ENCODE data around the gene RAE1. TPM values are rescaled to one million over a fixed set of nuclear protein-coding genes. Genes with fewer than 3 reads are reported as not detected.

Gene RAE1
- total and polyA plus RNA-seq, 2 experiments from 2014 or later: 35.8 to 43.3 TPM

DNA sequence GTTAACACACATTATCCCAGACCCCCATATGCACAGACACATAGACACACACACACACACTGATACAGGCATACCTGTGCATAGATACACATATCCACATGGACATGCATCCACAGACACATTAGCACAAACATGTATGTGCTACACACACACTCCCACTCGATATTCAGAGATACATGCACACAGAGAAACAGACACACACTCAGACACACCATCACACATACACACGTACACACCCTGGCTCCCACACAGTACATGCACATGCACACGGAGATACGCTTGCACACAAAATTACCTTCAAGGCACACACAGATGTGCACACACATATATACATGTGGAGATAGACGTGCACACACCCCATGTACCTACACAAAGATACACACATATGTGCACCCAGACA lies 59.9 kb downstream of the RAE1 start:
- Histone ChIP-seq H3K9me2 (replicated peaks; ENCODE audit: insufficient read depth) (no peaks in the 10 kb centered on the region), H4K20me1 (ENCODE audit: insufficient read depth, poor library complexity, severe bottlenecking) (no peaks in the 10 kb centered on the region), H3K4me2 (no peak overlapping the region), H3K36me3 (replicated peaks; ENCODE audit: insufficient read depth, low read depth) (no peaks in the 10 kb centered on the region), H3K79me2 (no peaks in the 10 kb centered on the region), H3K9me3 (ENCODE audit: low read depth) (no peaks in the 10 kb centered on the region), H3K27me3 (no peaks in the 10 kb centered on the region), H2AFZ (no peak overlapping the region), H3K4me3 (no peak overlapping the region), H3K4me1 (ENCODE audit: insufficient read depth) (no peaks in the 10 kb centered on the region), H3K27ac (no peak overlapping the region)
- no peak for DNase-seq (ENCODE audit: low spot score)
- TF ChIP-seq EZH2phosphoT487 (IDR thresholded peaks at IDR 0.05; ENCODE audit: low read depth, severe bottlenecking, unreplicated experiment) (no peak), EZH2 (IDR thresholded peaks at IDR 0.05; ENCODE audit: borderline replicate concordance) (no peak)
- TF ChIP-seq, protein P1, sequence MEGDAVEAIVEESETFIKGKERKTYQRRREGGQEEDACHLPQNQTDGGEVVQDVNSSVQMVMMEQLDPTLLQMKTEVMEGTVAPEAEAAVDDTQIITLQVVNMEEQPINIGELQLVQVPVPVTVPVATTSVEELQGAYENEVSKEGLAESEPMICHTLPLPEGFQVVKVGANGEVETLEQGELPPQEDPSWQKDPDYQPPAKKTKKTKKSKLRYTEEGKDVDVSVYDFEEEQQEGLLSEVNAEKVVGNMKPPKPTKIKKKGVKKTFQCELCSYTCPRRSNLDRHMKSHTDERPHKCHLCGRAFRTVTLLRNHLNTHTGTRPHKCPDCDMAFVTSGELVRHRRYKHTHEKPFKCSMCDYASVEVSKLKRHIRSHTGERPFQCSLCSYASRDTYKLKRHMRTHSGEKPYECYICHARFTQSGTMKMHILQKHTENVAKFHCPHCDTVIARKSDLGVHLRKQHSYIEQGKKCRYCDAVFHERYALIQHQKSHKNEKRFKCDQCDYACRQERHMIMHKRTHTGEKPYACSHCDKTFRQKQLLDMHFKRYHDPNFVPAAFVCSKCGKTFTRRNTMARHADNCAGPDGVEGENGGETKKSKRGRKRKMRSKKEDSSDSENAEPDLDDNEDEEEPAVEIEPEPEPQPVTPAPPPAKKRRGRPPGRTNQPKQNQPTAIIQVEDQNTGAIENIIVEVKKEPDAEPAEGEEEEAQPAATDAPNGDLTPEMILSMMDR (IDR thresholded peaks at IDR 0.05; ENCODE audit: poor library complexity): no peak
- WGBS (ENCODE audit: low lambda C conversion rate, missing lambda C conversion rate): 85% methylated on average over 5 of the region's 5 CpGs

DNA sequence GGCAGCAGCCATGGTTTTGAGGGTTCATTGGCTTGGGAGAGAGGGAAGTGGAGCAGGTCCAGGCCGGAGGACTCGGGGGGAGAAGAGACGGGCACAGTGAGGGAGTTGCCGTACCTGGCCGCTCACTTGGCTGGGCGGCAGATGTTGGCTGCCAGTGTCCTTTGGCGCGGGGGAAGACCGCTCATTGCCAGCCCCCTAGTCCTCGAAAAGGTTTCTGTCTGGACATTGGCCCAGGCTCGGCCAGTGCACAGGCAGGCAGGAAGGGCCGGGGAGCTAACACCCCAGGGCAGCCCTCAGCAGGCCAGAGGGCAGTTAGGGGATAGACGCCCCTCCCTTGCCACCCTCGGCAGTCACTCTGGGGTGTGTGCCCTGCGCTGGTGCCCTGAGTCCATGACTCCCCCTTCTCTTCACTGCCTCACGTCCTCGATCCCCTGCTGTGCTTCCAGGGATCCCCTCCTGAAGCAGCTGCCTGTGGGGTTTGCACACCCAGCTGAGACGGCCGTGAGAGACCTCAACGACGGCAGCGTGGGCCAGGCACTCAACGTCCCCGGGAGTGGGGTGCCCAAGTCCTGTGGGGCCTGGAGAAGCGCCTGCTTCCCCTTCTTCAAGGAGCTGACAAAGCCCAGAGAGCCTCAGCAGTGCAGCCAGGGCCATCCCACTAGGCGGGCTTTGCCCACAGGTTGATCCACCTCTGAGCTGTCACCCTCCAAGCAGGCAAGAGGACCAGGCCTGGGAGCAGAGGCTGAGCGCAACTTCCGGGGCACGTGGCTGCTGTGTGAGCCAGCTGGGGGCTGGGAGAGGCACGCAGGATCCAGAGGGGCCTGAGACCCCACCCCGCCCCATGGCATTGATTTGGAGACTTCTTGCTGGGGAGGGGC lies 60.6 kb downstream of the RAE1 start:
- no peaks in the 10 kb centered on the region for H3K9me2 ChIP-seq (replicated peaks; ENCODE audit: insufficient read depth)
- 91% methylated on average over 23 of the region's 31 CpGs for WGBS (ENCODE audit: low lambda C conversion rate, missing lambda C conversion rate)
- DNase-seq (ENCODE audit: low spot score): no peak
- TF ChIP-seq EZH2phosphoT487 (IDR thresholded peaks at IDR 0.05; ENCODE audit: low read depth, severe bottlenecking, unreplicated experiment): no peak
- TF ChIP-seq, protein P1 (IDR thresholded peaks at IDR 0.05; ENCODE audit: poor library complexity): no peak
- TF ChIP-seq EZH2 (IDR thresholded peaks at IDR 0.05; ENCODE audit: borderline replicate concordance): no peak
- no peaks in the 10 kb centered on the region for H3K4me1 ChIP-seq (ENCODE audit: insufficient read depth)
- no peaks in the 10 kb centered on the region for H3K79me2 ChIP-seq
- H3K9me3 ChIP-seq (ENCODE audit: low read depth): no peaks in the 10 kb centered on the region
- no peaks in the 10 kb centered on the region for H4K20me1 ChIP-seq (ENCODE audit: insufficient read depth, poor library complexity, severe bottlenecking)
- H2AFZ ChIP-seq: no peak overlapping the region
- no peaks in the 10 kb centered on the region for H3K36me3 ChIP-seq (replicated peaks; ENCODE audit: insufficient read depth, low read depth)
- no peak overlapping the region for H3K4me2 ChIP-seq
- H3K27me3 ChIP-seq: no peaks in the 10 kb centered on the region
- no peak overlapping the region for H3K27ac ChIP-seq
- H3K4me3 ChIP-seq: no peak overlapping the region

DNA sequence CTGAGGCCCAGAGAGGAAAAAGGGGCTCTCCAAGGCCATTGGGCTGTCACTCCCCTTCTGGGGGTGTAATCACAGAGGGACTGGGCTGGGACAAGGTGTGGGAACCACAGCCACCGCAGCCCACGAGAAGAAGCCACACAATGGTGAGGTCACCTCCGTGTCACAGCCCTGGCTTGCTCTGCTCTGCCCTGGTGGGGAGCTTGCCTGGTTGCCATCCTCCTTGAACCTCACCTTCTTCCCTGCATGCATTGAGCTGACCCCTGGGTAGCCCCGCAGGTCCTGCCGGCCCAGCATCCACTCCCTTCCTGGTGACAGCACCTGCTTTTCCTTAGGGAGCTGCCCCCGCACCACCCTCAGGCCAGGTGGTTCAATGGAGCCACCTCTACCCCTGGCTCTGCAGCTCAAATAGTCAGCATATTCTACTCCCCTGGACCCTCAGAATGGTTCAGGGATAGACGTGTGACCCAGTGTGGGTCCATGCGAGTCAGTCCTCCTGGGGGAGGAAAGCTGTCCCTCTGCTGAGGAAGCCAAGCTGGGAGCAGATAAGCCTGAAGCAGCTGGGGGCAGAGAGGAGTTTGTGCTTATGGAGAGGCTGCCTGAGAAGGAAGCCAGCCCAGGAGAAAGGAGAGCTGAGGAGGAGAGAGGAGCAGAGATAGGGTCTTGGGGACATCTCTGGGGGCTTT lies 61.4 kb downstream of the RAE1 start:
- 77% methylated on average over 8 of the region's 8 CpGs for WGBS (ENCODE audit: low lambda C conversion rate, missing lambda C conversion rate)
- Histone ChIP-seq H3K36me3 (replicated peaks; ENCODE audit: insufficient read depth, low read depth) (no peaks in the 10 kb centered on the region), H3K4me1 (ENCODE audit: insufficient read depth) (no peaks in the 10 kb centered on the region), H2AFZ (no peak overlapping the region), H3K9me2 (replicated peaks; ENCODE audit: insufficient read depth) (no peaks in the 10 kb centered on the region), H3K4me3 (no peak overlapping the region), H3K27me3 (no peaks in the 10 kb centered on the region), H3K27ac (no peak overlapping the region), H4K20me1 (ENCODE audit: insufficient read depth, poor library complexity, severe bottlenecking) (no peaks in the 10 kb centered on the region), H3K9me3 (ENCODE audit: low read depth) (no peaks in the 10 kb centered on the region), H3K4me2 (no peak overlapping the region), H3K79me2 (no peaks in the 10 kb centered on the region)
- no peak for DNase-seq (ENCODE audit: low spot score)
- TF ChIP-seq EZH2 (IDR thresholded peaks at IDR 0.05; ENCODE audit: borderline replicate concordance): no peak
- TF ChIP-seq EZH2phosphoT487 (IDR thresholded peaks at IDR 0.05; ENCODE audit: low read depth, severe bottlenecking, unreplicated experiment): no peak
- TF ChIP-seq, protein P1 (IDR thresholded peaks at IDR 0.05; ENCODE audit: poor library complexity): no peak
